Epithelial cell of esophagus (primary cell): ENCODE data around the gene HBS1L.

Source experiments
- DNase-seq: peaks from one replicate; pipeline ENCODE4 v3.0.0; 2010; ENCODE audit warnings: low read depth
- H3K4me3 ChIP-seq: 2 replicates; pipeline ENCODE4 v1.5.1; 2011; ENCODE audit warnings: mild to moderate bottlenecking, low read length, control low read depth
- CTCF ChIP-seq: IDR thresholded peaks from 2 replicates; pipeline ENCODE4 v1.5.1; 2011; ENCODE audit warnings: low read depth, mild to moderate bottlenecking, low read length, control low read depth, inconsistent platforms; ENCODE audit not compliant: insufficient read depth; ENCODE audit errors: missing control alignments

HBS1L gene

DNA sequence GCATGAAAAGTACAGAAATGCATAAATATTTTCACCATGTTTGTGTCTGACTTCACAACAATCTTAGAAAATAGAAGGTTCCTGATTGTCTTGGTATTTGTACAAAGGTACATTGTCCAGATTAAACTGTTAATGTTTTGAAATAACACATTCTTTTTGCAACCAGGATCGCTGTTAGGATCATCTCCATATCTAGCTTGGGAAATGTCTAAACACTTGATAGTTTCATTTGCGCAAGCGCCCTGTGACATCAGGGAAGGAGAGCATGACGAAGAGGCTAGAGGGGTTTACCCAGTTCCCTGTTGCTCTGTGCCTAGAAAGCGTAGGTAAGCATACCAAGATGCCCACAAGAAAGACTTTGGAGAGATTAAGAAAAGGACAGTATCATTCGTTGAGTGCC lies 124.2 kb downstream of the HBS1L start:
- no peak overlapping the region for H3K4me3 ChIP-seq
- DNase-seq, result no peak
- TF ChIP-seq CTCF, result no peak

- no peak for DNase-seq
- no peak for TF ChIP-seq CTCF
- H3K4me3 ChIP-seq, result no peak overlapping the region
Observed at GRCh38 chr6:134928151-134928900, 126.3 kb downstream of the HBS1L start.

- peak; percentile 95 for DNase-seq
- no peak overlapping the region for H3K4me3 ChIP-seq
- no peak for TF ChIP-seq CTCF
Observed at GRCh38 chr6:134925800-134926199, 128.8 kb downstream of the HBS1L start.

DNA sequence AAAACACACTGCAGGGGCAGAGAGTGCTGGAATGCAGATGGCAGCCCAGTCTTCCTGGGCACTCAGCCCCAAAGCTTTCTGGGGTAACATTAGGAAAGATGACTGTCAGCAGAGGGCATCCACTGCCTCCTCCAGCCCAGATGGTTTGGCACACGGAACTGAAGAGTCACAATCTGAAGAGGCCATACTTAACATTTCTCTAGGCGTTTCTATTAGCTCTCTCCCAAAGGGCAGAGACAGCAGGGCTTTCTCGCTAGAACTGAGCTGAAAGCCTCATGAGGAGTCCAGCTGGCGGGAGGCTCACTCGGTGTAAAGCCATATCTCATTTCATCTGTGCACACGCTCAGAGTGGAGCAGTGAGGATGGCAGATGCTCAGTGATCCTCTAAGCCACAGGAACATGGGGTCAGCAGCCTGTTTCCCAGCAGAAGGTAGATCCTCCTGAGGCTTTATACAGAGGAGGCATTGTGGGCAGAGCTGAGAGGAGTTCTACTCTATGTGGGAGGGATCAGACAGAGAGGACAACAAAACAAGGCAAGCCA lies 132.8 kb downstream of the HBS1L start:
- H3K4me3 ChIP-seq, result no peak overlapping the region
- TF ChIP-seq CTCF, result no peak
- DNase-seq, result no peak

- DNase-seq, result no peak
- no peak overlapping the region for H3K4me3 ChIP-seq
- TF ChIP-seq CTCF, result no peak
Observed at GRCh38 chr6:134921276-134921675, 133.3 kb downstream of the HBS1L start.

- peak; percentile 55 for DNase-seq
- no peak for TF ChIP-seq CTCF
Observed at GRCh38 chr6:134920422-134920821, 134.2 kb downstream of the HBS1L start.

More at GRCh38 chr6:134920422-134920821, 134.2 kb downstream of the HBS1L start:
- no peak overlapping the region for H3K4me3 ChIP-seq
